Mucosa of gallbladder (tissue), 1 donor: ENCODE results near the gene MLF1. TPM values are rescaled to one million over a fixed set of nuclear protein-coding genes. Genes with fewer than 3 reads are reported as not detected.
"Not testable (repeated sequence)": the region's sequence is repeated elsewhere in the genome, so short reads cannot be mapped to it uniquely, and the experiment has no call there.

Source experiments
- DNase-seq: peaks from one replicate; pipeline ENCODE4 v3.0.0-alpha.2; 2020; ENCODE audit warnings: low spot score
- total RNA-seq: library from RNA; stranded (reverse); gene quantifications from one replicate; pipeline ENCODE4 v1.2.1, GENCODE V29; 2021
- donor health status: DM: no; HTN: no; CAD: no.

Gene MLF1, protein sequence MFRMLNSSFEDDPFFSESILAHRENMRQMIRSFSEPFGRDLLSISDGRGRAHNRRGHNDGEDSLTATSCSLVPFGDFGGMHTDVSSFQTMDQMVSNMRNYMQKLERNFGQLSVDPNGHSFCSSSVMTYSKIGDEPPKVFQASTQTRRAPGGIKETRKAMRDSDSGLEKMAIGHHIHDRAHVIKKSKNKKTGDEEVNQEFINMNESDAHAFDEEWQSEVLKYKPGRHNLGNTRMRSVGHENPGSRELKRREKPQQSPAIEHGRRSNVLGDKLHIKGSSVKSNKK
- total RNA-seq, result 9.9 TPM

DNA sequence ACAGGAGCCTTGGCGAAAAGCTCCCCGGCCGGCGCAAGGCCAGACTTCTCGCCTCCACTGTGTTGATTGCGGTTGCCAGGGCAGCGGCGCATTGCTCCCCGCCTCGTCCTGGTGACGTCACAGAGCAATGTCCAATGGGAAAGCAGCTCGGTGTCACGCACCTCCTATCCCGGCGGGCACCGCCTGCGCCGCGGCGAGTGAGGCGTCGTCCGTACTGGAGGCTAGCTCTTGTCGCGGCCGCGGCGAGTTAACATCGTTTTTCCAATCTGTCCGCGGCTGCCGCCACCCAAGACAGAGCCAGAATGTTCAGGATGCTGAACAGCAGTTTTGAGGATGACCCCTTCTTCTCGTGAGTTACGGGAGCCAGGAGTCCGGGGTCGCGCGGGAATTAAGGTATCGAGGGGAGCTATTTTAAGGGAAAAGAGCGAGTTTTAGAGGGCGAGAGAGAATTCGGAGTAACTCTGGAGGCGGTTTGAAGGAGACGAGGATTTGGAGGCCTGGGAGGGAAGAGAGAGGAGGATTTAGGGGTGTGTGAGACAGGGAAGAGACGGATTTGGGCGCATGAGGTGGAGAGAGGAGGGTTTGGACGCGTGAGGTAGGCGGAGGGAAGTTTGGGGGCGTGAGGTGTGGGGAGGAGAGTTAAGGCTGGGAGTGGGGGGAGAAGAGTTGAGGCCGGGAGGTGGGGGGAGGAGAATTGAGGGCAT, at the start of gene MLF1:
TSS of gene MLF1 (plus strand) at position 196 of the 704 bp plus-strand sequence. CDS start at position 303, 107 bp downstream.
- DNase-seq, result peak; percentile 97

DNA sequence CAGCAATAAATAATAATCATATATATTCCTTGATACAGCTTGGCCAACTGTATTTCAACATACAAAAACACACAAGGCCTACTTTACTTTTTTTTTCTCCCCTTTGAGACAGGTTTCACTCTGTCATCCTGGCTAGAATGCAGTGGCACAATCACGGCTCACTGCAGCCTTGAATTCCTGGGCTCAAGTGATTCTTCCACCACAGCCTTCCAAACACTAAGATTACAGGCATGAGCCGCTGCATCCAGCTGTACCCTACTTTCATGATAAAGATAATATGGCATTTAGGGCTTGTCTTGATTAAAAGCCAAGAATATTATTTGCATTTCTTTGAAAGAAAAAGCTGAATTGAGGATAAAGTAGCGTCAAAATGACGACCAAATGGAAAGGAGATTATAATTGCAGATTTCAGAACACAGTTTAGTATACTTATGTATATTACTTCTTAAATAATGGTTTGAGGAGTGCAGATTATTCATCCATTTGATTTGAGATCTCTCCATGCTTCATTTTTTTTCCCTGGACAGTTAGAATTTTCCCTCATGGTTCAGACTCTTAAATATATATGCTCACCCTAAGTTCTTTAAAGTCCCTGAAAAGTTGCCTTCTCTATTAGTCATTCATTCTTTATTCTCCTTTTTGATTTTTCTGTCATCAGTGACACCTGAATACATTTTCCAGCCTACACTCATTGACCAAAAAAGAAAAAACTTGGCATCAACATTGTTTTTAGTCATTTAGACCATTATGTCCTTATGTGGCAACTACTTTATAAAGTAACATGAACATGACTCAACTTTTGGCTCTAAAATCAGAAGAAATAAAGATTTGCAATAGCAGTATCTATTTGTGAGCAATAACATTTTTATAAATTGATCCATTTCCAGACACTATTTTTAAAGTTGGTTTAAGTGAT, 48.5 kb upstream of the MLF1 start:
- no peak for DNase-seq

DNA sequence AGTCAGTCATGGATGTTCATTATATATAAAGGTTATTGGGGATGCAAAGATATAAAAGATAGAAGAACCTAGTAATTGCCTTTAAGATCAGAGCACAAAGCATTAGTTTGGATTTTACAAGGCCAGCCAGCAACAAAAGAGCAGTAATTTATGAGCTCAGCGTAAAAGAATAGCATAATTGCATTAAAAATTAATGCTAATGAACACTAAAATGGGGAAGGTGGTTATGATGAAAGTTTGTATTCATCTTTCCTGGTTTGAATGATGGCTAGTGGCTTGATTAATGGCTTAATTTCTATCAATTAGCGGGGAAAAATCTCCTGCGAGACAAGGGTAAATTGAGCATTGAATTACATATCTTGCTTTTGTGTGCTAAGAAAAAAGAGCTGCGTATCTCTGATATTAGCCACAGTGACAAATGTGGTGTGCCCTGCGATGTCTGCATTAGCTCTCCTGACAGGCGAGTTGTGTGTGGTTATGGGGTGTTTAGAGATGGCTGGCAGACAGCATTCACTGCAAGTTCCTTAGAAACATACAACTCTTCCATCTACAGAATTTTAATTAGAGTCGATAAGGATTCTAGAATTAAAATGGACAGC, 42.8 kb upstream of the MLF1 start:
- no peak for DNase-seq

DNA sequence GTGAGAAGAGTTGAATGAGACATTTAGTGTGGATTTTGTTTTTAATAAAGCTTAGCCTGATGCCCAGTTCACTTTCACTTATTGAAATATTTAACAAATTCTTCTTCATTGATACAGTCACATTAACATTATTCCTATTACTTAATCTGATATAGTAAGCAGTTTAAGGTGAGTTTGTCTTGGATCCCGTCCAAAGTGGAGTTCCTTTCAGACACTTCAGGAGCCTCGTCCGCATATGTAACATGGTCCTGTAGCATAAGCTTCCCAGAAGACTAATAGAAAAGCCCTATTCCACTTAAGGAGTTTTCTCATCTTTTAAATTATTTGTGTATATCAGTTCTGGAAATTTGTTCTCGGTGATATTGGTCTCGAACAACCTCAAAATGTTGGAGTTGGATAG, 39.7 kb upstream of the MLF1 start:
- no peak for DNase-seq

DNA sequence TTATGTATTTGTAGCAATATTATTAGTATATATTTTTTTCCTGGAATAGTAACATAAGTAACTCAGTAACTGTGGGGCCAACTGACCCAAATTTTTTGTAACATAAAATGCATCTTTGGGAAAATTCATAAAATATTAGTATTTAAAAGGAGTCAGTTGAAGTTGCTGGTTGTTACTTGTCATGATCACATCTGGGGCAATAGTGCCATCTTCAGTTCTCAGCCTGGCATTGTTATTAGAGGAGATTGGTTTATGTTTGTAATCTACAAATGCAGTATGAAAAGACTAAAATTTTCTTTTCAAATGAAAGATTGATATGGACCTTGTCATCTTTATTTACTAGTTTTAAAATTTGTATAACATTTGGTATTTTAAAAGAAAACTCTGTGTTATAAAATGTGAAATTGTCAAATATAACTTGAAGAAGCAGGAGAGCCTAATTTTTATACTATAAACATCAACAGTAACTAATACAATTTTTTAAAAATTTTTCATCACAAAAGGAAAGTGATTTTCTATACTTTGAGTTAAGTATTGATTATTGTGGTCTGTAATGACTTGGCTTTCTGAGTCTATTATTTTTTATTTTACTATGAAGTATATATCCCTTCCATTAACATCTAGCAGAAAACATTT, 38.8 kb upstream of the MLF1 start:
- DNase-seq, result no peak

DNA sequence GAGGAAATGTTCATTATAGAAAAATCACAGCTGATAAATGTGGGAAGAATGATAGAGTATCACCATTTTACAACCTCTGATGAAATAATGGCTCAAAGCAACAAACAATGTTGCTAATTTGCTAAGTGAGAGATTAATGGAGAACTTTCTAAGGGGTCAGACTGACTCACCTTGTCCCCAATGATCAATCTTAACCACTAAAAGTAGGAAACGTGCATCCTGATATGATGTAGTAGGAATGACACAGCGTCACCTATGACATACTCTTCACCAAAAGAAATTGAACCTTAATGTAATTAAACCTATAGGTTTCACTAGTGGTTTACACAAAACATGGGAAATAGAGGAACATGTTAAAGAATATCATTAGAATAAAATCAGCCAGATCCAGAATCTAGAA, 35.1 kb upstream of the MLF1 start:
- no peak for DNase-seq

DNA sequence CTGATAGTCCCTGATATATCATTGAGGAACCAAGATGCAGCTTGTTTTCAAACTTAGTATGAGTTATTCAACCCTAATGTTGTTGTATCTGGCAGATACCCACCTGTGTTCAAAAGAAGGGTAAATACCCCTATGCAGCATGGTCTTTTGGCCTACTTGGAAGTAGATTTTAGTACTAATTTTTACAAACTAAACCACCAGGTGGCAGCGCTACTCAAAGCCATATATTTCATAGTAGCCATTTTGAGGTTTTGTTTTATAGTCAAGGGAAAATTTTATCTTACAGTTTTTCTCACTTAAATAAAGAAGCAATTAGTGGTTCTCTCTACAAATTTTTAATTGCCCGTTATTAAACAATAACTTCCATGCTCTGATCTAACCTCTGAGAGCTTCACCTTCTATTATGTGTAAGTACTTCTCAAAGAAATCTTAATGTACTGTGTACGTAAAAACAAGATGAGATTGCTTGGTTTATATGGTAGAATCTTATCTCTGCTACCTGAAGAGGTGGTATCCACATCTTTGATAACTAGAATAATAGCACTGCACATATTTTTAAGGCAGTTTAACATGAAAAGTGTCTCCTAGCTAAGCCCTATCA, 31.5 kb upstream of the MLF1 start:
- DNase-seq, result peak; percentile 28

DNA sequence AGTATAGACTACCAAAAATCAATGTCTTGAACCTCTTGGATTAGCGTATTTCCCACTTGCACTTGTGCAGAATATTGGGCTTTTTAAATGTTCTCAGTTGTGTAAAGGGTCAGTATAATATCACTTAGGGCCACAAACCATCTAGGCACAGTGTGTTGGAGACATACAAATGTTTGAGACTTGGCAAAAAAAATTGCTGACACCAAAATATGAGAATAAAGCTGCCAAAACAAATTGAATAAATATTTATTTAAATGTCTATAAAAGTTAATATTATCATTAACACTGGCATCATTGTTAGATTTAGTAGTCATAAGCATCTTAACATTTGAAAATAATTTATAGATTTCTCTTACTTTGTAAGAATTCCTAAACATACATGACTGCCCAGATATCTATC, 30.9 kb upstream of the MLF1 start:
- no peak for DNase-seq

DNA sequence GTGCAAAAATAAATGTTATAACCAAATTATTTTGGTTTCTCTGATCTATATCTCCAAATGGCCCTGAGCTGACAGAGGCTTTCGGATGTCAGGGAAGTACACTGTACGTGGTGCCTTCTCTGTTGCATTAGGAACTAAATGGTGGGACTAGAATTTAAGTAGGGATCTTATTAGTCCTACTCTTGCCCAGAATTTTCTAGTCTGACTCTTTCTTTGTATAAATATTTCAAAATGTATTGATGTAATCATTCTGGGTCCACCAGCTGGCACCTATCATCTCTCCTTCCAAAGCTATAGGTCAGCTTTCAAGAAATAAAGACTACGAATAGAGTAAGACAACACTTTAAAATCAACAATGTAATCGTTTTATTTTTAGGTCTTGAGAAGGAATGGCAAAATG, 22.3 kb upstream of the MLF1 start:
- DNase-seq, result no peak

DNA sequence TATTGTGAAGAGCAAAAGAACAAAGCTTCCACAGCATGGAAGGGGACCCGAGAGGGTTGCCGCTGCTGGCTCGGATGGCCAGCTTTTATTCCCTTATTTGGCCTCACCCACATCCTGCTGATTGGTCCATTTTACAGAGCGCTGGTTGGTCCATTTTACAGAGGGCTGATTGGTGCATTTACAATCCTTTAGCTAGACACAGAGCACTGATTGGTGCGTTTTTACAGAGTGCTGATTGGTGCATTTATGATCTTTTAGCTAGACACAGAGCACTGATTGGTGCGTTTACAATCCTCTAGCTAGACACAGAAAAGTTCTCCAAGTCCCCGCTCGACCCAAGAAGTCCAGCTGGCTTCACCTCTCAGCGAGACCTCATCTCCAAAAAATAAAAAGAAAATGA, 21.1 kb upstream of the MLF1 start:
- not testable (repeated sequence) for DNase-seq

DNA sequence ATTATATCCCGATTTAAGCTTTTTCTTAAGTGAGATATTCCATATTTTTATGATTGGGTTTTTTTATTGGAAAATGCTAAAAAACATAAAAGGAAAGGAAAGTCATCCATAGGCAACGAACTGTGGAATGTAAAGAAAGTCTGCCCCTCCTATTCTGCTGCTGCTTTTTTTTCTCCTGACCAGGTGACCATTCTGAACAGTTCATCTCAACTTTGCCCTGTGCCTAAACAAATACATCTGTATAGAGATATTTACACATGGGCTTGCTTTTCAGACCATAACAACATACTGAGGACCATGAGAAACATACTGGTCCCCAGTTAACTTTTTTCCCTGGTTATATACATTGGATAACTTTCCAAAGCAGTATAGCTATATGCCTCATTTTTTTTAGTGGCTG, 18.9 kb upstream of the MLF1 start:
- DNase-seq, result no peak

DNA sequence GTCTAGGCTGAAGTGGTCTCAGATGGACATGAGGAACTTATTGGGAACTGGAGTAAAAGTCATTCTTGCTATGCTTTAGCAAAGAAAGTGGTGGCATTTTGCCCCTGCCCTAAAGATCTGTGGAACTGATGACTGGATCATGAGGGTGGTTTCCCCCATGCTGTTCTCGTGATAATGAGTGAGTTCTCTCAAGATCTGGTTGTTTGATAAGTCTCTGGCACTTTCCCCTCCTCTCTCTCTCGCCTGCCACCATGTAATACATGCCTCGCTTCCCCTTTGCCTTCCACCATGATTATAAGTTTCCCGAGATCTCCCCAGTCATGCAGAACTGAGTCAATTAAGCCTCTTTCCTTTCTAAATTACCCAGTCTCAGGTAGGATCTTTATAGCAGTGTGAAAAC, 11.5 kb upstream of the MLF1 start:
- DNase-seq, result no peak

DNA sequence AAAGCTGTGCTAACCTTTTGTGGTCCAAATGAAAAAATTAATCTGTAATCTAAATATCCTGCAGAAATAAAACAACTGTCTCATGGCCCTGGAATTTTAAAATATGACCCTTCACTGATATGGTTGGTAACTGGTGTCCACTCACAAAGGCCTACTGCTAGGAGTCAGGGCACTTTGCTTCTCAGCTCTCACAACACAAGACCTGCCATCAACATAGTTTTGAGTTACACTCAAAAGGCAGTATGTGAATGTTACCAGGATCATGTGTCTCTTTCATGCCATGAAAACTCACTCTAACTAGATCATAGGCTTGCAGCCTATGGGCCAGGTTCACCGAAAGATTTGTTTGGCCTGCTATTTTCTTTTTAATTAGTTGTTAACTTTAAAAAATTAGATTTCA, 10.0 kb upstream of the MLF1 start:
- DNase-seq, result no peak

DNA sequence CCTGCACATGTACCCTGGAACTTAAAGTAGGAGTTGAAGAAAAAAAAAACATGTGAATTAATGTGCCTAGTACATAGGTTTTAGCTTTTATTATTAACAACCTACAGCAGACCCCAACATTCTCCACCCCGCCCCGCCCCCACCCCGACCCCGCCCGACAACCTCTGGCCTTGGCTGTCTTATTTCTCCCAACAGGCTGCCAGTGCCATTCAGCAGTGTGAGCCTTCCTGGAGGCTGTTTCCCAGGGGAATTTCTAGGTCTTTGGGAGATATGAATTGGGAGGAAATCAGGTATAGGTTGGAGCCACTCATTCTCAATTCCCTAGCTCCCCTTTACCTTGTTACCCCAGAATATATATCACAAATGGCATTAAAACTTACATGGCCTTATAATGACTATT, 8.3 kb upstream of the MLF1 start:
- DNase-seq, result no peak

DNA sequence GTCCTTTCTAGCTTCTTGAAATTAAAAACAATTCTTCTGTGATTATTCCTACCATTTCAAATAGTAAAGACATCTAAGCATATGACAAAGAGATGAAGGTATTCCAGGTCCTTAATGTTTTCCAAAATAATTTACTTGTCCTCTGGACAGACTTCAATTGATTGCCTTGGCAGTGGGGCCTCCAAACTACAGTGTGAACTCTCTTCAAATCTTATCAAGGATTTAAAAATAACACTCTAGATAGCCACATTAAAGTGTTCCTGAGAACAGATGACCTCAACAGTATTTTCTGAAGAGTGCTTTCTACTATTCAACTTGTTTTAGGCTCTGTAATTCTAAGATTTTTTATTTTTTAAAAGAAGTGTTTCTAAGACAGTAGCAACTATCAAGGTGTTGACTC, 7.9 kb upstream of the MLF1 start:
- no peak for DNase-seq

DNA sequence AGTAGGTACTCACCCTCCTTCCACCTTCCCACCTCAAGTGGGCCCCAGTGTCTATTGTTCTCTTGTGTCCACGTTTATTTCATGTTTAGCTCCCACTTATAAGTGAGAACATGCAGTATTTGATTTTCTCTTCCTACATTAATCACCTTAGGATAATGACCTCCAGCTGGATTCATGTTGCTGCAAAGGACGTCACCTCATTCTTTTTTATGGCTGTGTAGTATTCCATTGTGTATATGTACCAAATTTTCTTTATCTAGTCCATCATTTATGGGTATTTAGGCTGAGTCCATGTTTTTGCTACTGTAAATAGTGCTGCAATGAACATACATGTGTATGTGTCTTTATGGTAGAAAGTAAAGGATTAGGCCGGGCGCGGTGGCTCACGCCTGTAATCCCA, 5.9 kb upstream of the MLF1 start:
- no peak for DNase-seq

DNA sequence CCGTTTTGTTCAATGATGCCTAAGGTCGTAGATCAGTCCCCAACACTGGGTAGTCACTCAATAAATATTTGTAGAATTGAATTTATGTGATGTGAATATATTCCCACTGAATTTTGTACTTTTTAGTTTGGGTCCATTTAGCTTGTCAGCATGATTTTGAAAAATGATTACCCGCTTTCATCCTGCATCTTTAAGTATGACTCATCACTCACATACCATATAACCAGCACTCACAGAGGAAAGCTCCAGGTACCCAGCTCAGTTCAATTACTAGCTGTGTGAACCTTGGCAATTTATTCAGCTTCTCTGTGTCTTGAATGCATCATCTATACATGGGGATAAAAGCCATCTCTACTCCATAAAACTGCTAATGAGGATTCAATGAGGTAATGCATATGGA, 2.2 kb upstream of the MLF1 start:
- no peak for DNase-seq

DNA sequence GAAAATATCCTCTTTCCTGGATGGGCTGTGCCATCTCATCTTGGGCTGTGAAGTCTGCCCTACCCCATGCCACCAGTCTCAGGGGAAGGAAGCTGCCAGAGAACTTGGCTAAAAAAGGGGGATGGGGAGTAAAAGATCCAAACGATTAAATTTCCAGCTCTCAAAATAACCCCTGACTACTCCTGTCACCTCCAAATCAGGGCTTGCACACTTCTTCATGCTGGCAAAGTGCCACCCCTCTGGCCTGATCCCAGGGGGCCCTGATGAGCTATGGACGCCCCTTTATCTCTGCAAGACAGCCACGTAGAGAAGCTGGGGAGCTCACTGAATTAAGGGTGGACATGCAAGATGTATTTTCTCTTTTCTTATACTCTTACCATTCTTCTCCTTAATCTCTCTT, 1.2 kb upstream of the MLF1 start:
- no peak for DNase-seq

DNA sequence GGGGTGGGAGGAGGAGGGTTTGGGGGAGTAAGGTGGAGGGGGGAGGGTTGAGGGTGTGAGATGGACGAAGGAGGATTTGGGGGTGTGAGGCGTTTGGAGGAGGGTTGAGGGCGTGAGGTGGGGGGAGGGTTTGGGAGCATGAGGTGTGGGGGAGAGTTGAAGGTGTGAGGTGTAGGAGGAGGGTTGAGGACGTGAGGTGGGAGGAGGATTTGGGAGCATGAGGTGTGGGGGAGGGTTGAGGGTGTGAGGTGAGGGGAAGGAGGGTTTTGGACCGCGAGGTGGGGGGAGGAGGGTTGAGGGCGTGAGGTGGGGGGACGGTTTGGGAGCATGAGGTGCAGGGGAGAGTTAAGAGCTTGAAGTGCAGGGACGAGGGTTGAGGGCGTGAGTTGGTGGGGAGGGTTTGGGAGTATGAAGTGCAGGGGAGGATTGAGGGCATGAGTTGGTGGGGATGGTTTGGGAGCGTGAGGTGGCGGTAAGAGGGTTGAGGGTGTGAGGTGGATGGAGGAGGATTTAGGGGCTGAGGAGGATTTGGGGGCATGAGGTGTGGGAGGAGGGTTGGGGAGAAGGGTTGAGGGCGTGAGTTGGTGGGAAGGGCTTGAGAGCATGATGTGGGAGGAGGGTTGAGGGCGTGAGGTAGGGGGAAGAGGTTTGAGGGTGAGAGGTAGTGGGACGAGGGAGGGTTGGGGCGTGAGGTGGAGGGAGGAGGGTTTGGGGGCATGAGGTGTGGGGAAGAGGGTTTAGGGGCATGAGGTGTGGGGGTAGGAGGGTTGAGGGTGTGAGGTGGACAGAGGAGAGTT, 1.2 kb downstream of the MLF1 start:
- DNase-seq, result no peak

DNA sequence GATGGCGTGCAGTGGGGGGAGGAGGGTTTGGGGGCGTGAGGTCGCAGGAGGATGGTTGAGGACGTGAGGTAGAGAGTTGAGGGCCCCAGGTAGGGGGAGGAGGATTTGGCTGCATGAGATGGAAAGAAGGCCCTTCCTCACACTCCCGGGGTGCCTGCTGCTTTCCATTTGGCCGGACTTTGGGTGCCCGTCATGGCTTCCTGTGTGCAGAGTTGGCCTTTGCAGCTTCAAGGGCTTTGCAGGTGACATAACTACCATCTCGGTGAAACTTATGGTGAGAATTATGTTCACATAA, 1.7 kb downstream of the MLF1 start:
- DNase-seq, result no peak

DNA sequence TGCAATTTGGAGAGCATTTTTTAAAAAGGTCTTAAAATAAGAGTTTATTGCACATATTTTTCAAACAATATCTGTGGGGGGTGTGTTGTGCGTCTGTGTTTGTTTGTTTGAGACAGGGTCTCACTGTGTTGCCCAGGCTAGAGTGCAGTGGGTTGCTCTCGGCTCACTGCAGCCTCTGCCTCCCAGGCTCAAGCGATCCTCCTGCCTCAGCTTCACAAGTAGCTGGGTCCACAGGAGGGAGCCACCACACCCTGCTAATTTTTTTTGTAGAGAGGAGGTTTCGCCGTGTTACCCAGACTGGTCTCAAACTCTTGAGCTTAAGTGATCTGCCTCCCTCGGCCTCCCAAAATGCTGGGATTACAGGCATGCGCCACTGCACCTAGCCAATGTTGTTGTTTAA, 2.7 kb downstream of the MLF1 start:
- no peak for DNase-seq
